HG02840 (cell line): ENCODE measurements around the gene SLC9A8.
"Not testable (repeated sequence)": the region's sequence is repeated elsewhere in the genome, so short reads cannot be mapped to it uniquely, and the experiment has no call there.

ENCODE experiments used
- ATAC-seq: cut with Tn5 transposase; IDR thresholded peaks from one replicate; pipeline ENCODE4 v1.9.1; 2021; ENCODE audit warnings: mild to moderate bottlenecking, moderate library complexity, moderate number of reproducible peaks; ENCODE audit not compliant: unreplicated experiment, low FRiP score

Gene SLC9A8

GRCh38 chr20:49786668-49787370 lies 25.8 kb upstream of the SLC9A8 start:
- ATAC-seq, result no peak

- no peak for ATAC-seq
These were observed 25.0 kb upstream of the SLC9A8 start for GRCh38 chr20:49787371-49788357.

GRCh38 chr20:49790077-49790798 lies 22.4 kb upstream of the SLC9A8 start:
- ATAC-seq, result no peak

- ATAC-seq, result no peak
These were observed 21.5 kb upstream of the SLC9A8 start for GRCh38 chr20:49791165-49791564.

GRCh38 chr20:49792006-49792405 lies 20.6 kb upstream of the SLC9A8 start:
- no peak for ATAC-seq

GRCh38 chr20:49792611-49793010 lies 20.0 kb upstream of the SLC9A8 start:
- no peak for ATAC-seq

GRCh38 chr20:49794336-49795134 lies 18.1 kb upstream of the SLC9A8 start:
- ATAC-seq, result no peak

- ATAC-seq, result no peak
These were observed 17.5 kb upstream of the SLC9A8 start for GRCh38 chr20:49795135-49795424.

GRCh38 chr20:49796600-49797343 lies 15.9 kb upstream of the SLC9A8 start:
- no peak for ATAC-seq

GRCh38 chr20:49797344-49797615 lies 15.3 kb upstream of the SLC9A8 start:
- ATAC-seq, result no peak

GRCh38 chr20:49798718-49799117 lies 13.9 kb upstream of the SLC9A8 start:
- no peak for ATAC-seq

GRCh38 chr20:49799698-49800097 lies 12.9 kb upstream of the SLC9A8 start:
- ATAC-seq, result no peak

- ATAC-seq, result no peak
These were observed 9.2 kb upstream of the SLC9A8 start for GRCh38 chr20:49803418-49803817.

- ATAC-seq, result no peak
These were observed 8.3 kb upstream of the SLC9A8 start for GRCh38 chr20:49804364-49804763.

- not testable (repeated sequence) for ATAC-seq
These were observed 7.3 kb upstream of the SLC9A8 start for GRCh38 chr20:49805224-49805876.

- no peak for ATAC-seq
These were observed 3.9 kb upstream of the SLC9A8 start for GRCh38 chr20:49808753-49809152.

- ATAC-seq, result no peak
These were observed 2.7 kb upstream of the SLC9A8 start for GRCh38 chr20:49809803-49810359.

- no peak for ATAC-seq
These were observed 2.0 kb upstream of the SLC9A8 start for GRCh38 chr20:49810491-49811190.
